Middle frontal gyrus (tissue), 1 donor: ENCODE measurements around the gene OGFOD2.
"Not testable (repeated sequence)": the region's sequence is repeated elsewhere in the genome, so short reads cannot be mapped to it uniquely, and the experiment has no call there.

Experiments used
- DNase-seq: peaks from one replicate; pipeline ENCODE4 v3.0.0-alpha.2; 2015; ENCODE audit warnings: low spot score; ENCODE audit errors: extremely low spot score

Gene OGFOD2

GRCh38 chr12:123001464-123001863, 26.4 kb downstream of the OGFOD2 start:
- no peak for DNase-seq

- DNase-seq = no peak
Observed at GRCh38 chr12:123003257-123003656, 28.2 kb downstream of the OGFOD2 start.

GRCh38 chr12:123004287-123004686, 29.2 kb downstream of the OGFOD2 start:
- DNase-seq = no peak

- DNase-seq = no peak
Observed at GRCh38 chr12:123005081-123005626, 30.1 kb downstream of the OGFOD2 start.

- no peak for DNase-seq
Observed at GRCh38 chr12:123006977-123007376, 31.9 kb downstream of the OGFOD2 start.

GRCh38 chr12:123010110-123010509, 35.1 kb downstream of the OGFOD2 start:
- DNase-seq = no peak

GRCh38 chr12:123010681-123011080, 35.6 kb downstream of the OGFOD2 start:
- DNase-seq = no peak

- DNase-seq = no peak
Observed at GRCh38 chr12:123011701-123012100, 36.7 kb downstream of the OGFOD2 start.

GRCh38 chr12:123013185-123014095, 38.4 kb downstream of the OGFOD2 start:
- no peak for DNase-seq

GRCh38 chr12:123014473-123014872, 39.4 kb downstream of the OGFOD2 start:
- DNase-seq = not testable (repeated sequence)

GRCh38 chr12:123017753-123018152, 42.7 kb downstream of the OGFOD2 start:
- DNase-seq = no peak

- DNase-seq = no peak
Observed at GRCh38 chr12:123019841-123020138, 44.7 kb downstream of the OGFOD2 start.

- DNase-seq = no peak
Observed at GRCh38 chr12:123021688-123022604, 46.9 kb downstream of the OGFOD2 start.

GRCh38 chr12:123022846-123023245, 47.8 kb downstream of the OGFOD2 start:
- no peak for DNase-seq

GRCh38 chr12:123024819-123025391, 49.9 kb downstream of the OGFOD2 start:
- DNase-seq = no peak

- DNase-seq = no peak
Observed at GRCh38 chr12:123026094-123026853, 51.2 kb downstream of the OGFOD2 start.

- no peak for DNase-seq
Observed at GRCh38 chr12:123027726-123028445, 52.8 kb downstream of the OGFOD2 start.

- no peak for DNase-seq
Observed at GRCh38 chr12:123028475-123028874, 53.4 kb downstream of the OGFOD2 start.

- DNase-seq = no peak
Observed at GRCh38 chr12:123029550-123029949, 54.5 kb downstream of the OGFOD2 start.
